HG02885 (cell line): ENCODE measurements around the gene SALL1.

Source experiments
- ATAC-seq: cut with Tn5 transposase; IDR thresholded peaks from one replicate; pipeline ENCODE4 v1.9.1; 2021; ENCODE audit warnings: mild to moderate bottlenecking; ENCODE audit not compliant: unreplicated experiment, poor library complexity

The SALL1 gene

DNA sequence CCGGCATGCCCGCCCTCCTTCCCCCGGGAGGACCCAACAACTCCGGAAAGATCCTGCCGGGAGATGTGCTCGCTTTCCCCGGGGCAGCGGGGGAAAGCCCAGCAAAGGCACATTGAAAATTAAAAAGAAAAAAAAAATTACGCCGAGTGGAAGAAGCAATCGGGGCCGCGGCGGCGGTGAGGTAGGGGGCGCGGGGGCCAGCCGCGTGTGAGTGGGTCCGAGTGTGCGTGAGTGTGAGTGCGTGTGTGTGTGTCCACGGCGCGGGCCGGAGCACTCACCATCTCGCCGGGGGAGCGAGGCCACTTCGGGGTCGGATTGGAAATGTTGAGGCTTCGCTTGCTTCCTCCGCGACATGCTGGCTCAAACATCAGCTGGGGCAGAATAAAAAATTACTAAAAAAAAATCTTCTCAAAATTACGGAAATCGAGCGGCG lies at the start of gene SALL1:
Gene SALL1 (minus strand): TSS at position 383 of the 433 bp plus-strand sequence. CDS start 29 bp downstream, at position 354.
- no peak for ATAC-seq

DNA sequence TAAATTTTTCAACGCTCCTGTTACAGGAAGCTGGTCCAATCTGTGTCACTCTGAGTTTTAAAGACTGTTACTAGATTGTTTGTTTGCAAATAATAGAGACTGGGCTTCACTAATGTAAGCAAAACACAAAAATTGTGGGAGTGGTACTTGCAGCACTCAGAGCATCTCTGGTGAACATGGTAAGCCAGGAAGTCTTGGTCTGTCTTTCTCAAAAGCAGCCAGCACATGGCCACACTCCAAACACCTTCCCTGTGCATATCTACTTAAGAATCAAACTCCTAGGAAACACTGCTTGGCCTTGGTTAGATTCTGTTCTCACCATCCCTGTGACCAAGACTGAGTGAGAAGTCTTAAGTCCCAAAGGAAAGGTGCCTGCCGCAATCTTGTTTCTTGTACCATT lies 49.7 kb upstream of the SALL1 start:
- no peak for ATAC-seq

DNA sequence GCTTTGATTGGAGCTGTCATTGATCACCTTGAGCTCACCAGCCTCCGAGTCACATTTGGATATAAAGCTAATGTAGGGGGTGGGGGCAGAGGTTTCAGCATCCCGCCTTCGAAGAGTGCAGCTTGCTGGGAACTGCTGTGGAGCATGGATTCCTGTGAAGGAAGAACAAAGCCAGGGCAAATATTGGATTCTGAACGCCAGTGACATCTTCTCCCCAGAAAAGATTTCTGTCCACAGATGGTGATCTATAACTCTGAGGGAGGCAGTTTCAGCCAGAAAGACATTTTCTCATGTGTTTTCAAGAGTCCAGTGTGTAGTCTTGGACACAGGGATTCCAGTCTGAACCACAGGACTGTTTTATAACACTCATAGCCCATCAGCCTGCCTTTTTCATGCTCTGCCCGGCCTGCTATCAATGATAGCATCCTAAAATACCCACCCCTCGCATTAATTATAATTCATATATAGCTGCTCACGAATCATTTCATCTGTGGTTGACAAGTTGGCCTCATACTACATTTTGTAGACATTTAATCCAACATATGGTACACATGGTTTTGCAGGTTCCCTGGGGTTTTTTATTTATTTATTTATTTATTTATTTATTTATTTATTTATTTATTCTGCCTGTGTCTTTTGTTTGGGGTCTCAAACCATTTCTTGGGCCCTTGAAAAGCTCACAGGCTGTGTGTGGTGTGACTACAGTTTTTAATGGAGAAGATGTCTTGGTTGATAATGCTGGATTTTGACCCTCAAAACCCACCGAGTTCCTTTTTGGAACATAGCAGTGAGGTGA lies 47.1 kb upstream of the SALL1 start:
- no peak for ATAC-seq

DNA sequence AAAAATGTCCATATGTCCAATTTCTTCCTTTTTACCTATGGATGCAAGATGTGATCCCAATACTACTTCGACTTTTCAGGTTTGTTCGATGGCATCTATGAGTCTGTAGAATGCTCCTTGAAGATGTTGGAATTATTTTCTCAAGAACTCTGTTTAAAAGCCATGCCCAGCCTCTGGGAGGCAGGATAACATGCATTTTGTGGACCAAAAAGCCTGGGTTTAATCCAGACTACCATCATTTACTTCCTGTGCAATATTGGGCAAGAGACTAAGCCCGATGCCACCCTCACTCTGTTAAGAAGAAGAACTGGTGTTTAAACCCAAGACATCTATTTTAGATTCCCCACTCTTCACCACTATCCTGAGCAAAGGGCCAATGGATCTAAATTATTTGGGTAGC lies 42.8 kb upstream of the SALL1 start:
- ATAC-seq: no peak

DNA sequence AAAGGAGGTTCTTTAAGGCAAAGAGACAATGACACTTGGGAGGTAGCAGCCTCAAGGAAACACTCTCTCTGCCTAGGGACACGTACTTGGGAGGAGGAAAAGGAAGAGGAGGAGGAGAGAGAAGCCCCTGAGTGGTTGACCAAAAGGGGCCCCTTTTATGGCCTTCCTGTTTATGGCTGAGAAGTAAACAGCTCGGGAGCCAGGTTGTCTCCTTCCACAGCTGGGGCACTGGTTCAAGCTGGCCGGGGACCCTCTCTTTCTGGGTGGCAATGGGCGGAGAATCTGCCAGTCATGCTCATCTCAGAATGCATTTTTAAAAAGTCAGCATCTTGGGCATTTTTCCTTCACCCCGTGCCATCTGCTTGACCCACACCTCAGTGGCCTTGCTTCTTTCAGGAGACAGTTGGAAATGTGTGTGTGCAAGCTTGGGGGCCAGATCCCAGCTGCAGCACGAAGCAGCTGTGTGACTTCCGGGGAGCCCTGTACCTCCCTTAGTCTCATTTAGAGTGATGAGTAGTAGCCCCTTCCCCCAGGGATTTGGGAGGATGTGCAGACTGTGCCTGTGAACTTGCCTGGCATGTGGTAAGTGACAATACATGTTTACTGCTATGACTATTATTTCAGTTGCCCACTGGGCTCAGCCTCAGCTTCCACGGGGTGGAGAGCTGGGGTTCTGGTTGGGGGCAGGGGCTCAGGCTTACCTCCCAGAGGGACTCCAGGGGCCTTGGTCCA lies 33.8 kb upstream of the SALL1 start:
- ATAC-seq: no peak

DNA sequence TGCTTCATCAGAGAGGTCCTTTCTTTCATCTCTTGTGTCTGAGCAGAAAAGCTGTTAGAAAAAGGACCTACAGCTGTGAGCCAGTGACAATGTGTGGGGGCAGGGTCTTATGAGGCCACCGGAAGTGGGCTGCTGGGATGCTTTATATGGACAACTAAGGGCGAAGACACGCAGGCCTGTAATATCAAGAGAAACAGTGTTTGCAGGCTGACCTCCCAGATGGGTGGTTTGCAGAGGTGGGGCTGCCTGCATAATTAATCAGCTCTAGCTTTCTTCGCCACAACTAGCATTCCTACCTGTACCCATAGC lies 30.4 kb upstream of the SALL1 start:
- ATAC-seq: no peak

DNA sequence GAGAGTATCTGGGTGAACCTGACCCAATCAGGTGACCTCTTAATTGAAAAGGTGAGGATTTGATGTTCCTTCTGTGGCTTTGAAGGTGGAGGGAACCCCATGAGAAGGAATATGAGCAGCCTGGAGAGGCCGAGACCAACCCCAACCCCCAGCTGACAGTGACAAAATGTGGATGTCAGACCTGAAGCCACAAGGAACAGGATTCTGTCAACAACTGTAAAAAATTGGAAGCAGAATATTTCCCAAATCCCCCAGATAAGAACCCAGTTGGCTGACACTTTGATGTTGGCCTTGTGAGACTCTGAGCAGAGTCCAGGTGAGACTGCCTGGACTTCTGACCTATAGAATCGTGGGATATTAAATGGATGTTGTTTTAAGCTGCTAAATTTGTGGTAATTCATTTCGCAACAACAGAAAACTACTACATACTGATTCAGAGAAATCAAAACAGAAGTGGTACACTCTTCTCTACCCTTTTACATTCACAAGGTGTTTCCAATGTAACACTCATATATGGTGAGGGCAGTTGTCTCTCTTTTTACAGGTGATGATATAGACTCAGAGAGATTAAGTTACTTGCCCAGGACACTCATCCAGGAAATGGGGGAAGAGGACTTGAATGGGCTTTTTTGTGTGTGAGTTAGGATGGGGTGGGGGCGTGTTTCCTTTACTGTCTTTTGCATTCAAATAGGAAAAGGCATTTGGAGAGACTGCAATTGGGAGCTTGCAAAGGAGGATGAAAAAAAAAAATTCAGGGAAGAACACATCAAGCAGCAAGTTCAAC lies 29.8 kb upstream of the SALL1 start:
- no peak for ATAC-seq

DNA sequence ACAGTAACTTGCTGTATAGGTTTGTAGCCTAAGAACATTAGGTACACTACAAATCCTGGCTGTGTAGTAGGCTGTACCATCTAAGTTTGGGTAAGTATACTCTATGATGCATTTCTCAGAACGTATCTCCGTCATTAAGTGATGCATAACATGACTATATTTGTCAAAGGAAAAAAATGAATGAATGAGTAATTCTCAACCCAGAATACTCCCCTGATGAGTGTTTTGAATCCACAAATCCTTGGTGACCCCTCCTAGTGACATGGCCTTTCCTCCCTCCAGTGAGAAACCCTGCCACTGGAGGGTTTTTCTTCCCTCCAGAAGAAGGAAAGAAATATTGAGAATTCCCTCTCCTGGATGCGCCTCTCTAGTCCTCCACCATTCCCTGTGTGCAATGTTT lies 24.0 kb upstream of the SALL1 start:
- no peak for ATAC-seq

DNA sequence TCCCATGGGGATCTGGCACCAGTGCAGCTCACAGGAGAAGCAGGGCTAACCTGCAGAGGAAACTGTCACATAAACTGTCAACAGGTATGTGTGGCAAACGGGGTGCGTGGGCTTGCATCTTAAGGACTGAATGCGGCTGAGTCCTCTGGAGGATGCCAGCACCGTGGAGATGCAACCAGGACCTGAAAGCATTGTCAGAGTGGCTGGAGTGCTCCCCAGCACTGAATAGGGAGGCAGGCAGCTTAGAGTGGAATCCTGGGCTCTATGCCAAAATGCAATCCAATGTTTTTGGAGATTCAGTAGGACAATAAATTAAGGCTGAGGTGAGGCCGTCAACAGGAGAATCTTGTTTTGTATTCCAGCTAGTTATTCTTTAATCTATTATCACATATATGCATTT lies 21.3 kb upstream of the SALL1 start:
- ATAC-seq: no peak

DNA sequence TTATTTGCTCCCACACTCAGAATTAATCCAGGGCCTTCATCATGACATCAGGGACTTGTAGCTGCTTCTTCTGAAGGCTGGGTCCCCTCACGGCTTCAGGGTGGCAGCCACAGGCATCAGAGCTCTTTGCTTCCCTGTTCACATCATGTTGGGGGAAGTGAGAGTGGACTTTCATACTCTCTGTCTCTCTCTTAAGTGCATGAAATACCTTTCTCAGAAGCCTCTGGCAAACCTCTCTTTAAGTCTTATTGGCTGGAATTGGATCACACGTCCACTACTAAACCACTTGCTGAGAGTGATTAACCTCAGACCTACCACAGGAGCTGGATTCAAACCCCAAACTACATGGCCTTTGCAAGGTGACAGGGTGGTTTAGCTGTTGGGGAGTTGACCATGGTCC lies 17.7 kb upstream of the SALL1 start:
- ATAC-seq: no peak

DNA sequence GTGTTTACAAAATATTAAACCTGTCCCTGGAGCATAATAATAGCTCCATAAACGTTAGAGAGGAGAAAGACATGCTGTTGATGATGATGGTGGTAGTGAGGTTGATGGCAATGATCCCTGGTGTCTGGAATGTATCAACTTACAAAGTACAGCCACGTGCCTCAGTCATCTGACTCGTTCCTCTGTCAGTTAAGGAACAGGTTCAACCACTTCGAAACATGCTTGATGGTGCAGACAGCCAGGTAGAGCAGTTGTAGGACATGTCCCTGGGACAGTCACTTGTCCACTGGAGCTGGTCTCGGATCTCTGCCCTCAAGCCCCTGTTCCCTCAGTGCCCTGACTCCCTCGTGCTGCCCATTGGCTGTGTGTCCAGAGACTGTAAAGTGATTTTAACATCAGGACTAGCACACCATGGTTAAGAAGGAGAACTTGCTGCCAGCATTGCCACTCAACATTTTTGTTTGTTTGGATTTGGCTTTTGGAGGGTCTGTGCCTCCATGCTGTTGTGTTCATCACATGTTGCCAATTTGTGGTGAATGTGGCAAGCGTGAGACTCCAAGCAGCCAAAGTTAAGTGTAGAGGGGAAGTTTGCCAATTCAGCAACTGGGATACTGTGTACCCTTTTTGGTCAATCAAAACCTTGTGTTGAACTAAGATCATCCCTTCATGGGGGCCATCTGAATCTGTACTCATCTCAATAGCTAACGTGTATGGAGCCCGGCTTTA lies 16.3 kb upstream of the SALL1 start:
- ATAC-seq: no peak

DNA sequence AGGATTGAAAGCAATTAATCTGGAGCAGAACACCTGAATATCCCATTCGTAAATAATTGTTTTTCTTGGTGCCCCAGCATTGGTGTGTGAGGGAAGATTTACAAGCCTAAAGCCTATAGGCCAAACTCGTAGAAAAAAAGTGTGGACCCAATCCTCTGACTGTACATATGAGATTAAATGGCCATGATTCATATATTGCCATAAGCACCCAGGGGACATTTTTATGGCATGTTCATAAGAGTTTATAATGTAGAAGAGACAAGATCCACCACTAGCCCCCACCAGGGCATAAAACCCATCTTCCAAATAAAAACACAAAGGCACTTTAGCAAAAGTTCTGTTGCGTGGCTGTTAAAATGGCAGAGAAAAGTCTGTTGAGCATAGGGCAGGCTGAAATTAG lies 15.5 kb upstream of the SALL1 start:
- no peak for ATAC-seq

DNA sequence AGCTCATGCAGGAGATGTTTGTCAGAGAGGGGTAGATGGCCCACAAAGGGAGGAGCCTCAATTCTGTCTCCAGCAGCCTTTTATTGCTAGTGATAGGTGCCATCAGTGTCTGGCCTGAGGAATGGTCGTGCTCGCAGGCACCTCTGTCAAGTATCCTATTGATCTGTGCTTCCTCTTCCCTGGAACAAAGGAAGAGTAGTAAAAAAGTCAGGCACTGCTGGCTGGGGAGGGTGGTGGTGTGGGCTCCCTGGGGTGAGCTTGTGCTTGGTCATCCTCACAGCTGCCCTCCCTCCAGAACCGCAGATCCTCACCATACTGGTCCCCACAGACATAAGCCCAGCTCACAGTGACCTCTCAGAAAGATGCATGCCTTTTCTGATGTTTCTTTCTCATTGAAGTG lies 15.0 kb upstream of the SALL1 start:
- no peak for ATAC-seq

DNA sequence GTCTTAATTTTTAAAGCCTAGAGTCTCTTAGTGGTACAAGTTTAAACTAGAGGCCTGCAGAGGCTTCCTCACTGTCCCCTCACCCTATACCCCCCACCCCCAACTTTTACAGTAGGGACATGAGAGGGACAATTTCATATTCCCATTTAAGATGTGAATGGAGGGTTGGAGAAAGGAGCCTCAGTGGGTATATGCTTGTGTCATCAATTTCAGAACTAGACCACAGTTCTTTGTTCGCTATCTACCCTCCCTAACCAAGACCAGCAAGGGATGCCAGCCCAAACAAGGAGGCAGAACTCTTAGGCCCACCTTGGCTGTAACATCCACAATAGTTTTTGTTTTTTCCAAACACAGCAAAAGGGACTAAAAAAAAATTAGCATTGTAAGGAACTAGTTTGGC lies 14.0 kb upstream of the SALL1 start:
- no peak for ATAC-seq

DNA sequence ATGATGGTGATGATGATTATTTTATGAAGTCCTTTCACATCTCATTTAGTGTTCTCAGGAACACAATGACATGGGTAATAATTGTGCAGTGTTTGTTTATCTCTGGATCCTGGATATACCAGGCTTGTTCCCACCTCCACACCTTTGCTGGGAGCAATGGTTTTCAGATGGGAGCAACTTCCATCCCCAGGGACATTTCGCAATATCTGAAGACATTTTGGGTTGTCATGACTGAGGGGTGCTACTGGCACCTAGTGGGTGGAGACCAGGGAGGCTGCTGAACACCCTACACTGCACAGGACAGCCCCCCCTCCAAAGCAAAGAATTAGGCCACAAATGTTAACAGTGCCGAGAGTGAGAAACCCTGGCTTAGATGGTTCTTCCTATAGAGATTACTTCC lies 13.5 kb upstream of the SALL1 start:
- no peak for ATAC-seq

DNA sequence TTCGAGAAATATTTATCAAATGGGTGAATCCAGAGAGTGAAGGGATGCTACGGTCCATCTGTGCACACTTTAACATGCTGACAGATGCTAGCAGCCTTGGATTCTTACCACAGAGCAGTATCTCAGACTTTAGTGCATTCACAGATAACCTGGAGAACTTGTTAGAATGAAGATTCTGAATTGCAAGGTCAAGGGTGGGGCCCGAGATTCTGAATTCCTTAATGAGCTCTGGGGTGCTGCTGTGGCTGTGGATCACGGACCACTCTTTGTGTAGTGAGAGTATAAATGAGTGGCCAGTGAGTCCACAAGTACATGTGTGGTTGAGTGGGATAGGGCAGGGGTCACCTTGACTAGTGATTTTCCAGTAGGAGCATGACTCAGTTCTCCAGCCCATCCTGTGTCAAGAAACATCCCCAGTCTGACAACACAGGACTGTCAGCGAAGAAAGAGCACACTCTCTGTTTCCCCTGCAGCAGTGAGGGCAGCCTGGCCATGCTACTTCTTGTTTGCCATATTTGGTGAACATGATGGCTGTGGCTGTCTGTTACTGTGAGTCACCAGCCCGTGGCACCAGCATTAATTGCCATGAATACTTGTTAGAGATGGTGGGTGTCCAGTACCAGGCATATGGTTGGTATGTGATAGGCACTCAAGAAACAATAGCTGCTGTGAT lies 13.0 kb upstream of the SALL1 start:
- no peak for ATAC-seq

DNA sequence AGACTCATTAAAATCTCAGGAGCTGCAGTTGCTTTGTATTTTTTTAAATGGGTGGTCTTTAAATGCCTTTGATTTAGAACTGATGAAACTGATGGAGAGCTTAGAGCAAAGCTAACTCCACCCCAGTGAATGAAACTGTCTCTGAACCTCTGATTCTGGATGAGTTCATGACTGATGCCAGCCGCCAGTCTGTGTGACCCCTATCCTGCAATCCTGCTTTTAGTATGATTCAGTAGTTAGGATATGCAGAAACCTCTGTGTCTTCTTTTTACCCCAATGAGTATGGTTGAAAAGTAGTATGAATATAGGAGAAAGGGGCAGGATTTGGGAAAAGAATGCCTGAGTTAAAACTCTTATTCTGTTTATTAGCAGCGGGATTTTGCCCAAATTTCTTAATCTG lies 12.3 kb upstream of the SALL1 start:
- no peak for ATAC-seq

DNA sequence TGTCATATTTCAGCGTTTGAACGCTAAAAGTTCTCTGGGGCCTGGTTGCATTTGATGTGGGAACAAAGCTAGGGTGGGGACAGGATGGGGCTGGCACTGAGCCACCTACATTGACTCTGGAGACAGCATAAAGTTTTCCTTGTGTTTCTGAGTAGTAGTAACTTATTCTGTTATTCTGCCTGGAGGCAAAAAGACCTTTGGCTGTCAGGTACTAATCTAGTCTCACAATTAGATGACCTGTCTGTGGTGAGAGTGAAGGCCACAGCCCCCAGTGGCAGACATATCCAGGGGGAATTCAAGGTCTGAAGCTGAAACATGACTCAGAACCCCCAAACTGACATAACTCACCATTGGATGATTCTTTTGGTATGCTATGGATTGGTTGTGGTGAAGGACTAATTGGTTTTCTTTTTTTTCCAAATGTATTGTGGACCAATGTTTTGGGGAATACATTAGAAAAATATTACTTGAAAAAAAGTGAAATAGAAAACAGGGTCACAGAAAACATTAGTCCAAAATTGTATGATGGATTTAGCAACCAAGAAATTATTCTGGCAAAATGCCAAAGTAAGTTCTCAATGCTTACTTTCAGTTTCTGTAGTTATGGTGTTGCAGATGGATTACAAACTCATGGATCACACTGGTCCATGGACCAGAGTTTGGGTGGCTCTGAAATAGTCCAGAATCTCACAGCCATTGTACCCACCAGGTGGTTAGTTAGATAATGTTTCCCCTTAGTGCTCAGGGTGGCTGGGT lies 10.5 kb upstream of the SALL1 start:
- ATAC-seq: no peak

DNA sequence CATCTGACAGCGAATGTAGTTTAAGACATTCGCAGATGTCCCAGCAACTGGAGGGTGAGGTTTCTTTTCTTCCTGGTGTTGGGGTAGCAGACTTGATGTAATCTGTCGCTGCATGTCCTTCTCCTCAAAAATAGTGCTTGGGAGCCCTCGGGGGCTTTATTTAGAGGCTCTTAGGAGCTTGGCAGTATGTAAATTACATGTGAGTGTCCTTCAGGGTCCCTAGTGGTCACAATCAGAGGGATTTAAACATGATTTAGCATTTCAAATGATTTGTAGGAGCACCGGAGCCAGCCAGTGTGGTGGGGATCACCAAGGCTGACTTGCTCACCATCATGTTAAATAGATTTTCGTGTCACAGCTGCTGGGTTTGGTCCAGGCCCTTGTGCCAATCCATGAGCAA lies 8.8 kb upstream of the SALL1 start:
- no peak for ATAC-seq
